ENCODE measurements around the gene GOLGB1. TPM values are rescaled to one million over a fixed set of nuclear protein-coding genes. Genes with fewer than 3 reads are reported as not detected.

The GOLGB1 gene
- total and polyA plus RNA-seq, 2 donors from 2014 or later = 26.8 to 79.7 TPM

DNA sequence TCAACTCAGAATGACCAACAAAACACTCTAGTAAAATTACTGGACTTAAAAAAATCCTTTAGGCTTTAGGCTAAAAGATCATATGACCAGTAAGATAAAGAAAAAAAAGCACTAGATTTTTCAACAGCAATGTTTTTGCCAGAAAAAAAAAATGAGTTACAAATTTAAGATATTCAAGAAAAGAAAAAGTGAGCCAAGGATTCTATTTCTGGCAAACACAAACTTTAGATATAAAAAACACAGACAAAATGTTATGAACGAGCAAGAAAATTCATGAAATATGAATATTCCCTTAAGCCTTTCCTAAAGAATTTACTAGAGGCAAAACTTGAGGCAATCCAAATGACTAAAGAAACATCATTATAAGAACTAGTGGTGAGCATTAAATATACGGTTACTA, 8.6 kb downstream of the GOLGB1 start:
- Histone ChIP-seq H3K4me3 (ENCODE audit: low read length in 3 of 3) (no peak overlapping the region), H3K9ac (ENCODE audit: low read length in 3 of 3) (no peak overlapping the region), H3K27ac (ENCODE audit: low read depth in 2 of 2, low read length in 2 of 2) (no peak overlapping the region), H3K9me3 (ENCODE audit: control insufficient read depth in 2 of 3, insufficient read depth in 1 of 3, low read length in 3 of 3) (peaks cover 0 to 2% (median 0%) of the 10 kb centered on the region in 3 donors), H3K36me3 (ENCODE audit: control insufficient read depth in 2 of 3, insufficient read depth in 3 of 3, low read length in 3 of 3) (peaks cover 0 to 4% (median 0%) of the 10 kb centered on the region in 3 donors), H3K27me3 (ENCODE audit: control insufficient read depth, insufficient read depth, low read length) (no peaks in the 10 kb centered on the region), H3K4me1 (ENCODE audit: control insufficient read depth in 2 of 3, insufficient read depth in 2 of 3, low read depth in 1 of 3, low read length in 3 of 3) (no peaks in the 10 kb centered on the region)
- intact Hi-C loops (cut with DNase I) = no loop called here
- TF ChIP-seq, protein P1, sequence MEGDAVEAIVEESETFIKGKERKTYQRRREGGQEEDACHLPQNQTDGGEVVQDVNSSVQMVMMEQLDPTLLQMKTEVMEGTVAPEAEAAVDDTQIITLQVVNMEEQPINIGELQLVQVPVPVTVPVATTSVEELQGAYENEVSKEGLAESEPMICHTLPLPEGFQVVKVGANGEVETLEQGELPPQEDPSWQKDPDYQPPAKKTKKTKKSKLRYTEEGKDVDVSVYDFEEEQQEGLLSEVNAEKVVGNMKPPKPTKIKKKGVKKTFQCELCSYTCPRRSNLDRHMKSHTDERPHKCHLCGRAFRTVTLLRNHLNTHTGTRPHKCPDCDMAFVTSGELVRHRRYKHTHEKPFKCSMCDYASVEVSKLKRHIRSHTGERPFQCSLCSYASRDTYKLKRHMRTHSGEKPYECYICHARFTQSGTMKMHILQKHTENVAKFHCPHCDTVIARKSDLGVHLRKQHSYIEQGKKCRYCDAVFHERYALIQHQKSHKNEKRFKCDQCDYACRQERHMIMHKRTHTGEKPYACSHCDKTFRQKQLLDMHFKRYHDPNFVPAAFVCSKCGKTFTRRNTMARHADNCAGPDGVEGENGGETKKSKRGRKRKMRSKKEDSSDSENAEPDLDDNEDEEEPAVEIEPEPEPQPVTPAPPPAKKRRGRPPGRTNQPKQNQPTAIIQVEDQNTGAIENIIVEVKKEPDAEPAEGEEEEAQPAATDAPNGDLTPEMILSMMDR (IDR thresholded peaks at IDR 0.05; ENCODE audit: borderline replicate concordance, extremely low read depth, insufficient read depth) = no peak
- no peak for DNase-seq
- FAIRE-seq = no peak

- Histone ChIP-seq H3K9me3 (ENCODE audit: control insufficient read depth in 2 of 3, insufficient read depth in 1 of 3, low read length in 3 of 3) (peaks cover 0 to 2% (median 0%) of the 10 kb centered on the region in 3 donors), H3K9ac (ENCODE audit: low read length in 3 of 3) (no peak overlapping the region), H3K36me3 (ENCODE audit: control insufficient read depth in 2 of 3, insufficient read depth in 3 of 3, low read length in 3 of 3) (peaks cover 0 to 4% (median 0%) of the 10 kb centered on the region in 3 donors), H3K4me1 (ENCODE audit: control insufficient read depth in 2 of 3, insufficient read depth in 2 of 3, low read depth in 1 of 3, low read length in 3 of 3) (no peaks in the 10 kb centered on the region), H3K4me3 (ENCODE audit: low read length in 3 of 3) (no peak overlapping the region), H3K27ac (ENCODE audit: low read depth in 2 of 2, low read length in 2 of 2) (no peak overlapping the region), H3K27me3 (ENCODE audit: control insufficient read depth, insufficient read depth, low read length) (no peaks in the 10 kb centered on the region)
- TF ChIP-seq, protein P1 (IDR thresholded peaks at IDR 0.05; ENCODE audit: borderline replicate concordance, extremely low read depth, insufficient read depth) = no peak
- no peak for DNase-seq
- no peak for FAIRE-seq
- intact Hi-C loops (cut with DNase I) = no loop called here
These were observed 9.6 kb downstream of the GOLGB1 start for GRCh38 chr3:121739902-121740301.

- Histone ChIP-seq H3K27me3 (ENCODE audit: control insufficient read depth, insufficient read depth, low read length) (no peaks in the 10 kb centered on the region), H3K9ac (ENCODE audit: low read length in 3 of 3) (no peak overlapping the region), H3K27ac (ENCODE audit: low read depth in 2 of 2, low read length in 2 of 2) (no peak overlapping the region), H3K4me1 (ENCODE audit: control insufficient read depth in 2 of 3, insufficient read depth in 2 of 3, low read depth in 1 of 3, low read length in 3 of 3) (no peaks in the 10 kb centered on the region), H3K9me3 (ENCODE audit: control insufficient read depth in 2 of 3, insufficient read depth in 1 of 3, low read length in 3 of 3) (no peaks in the 10 kb centered on the region), H3K36me3 (ENCODE audit: control insufficient read depth in 2 of 3, insufficient read depth in 3 of 3, low read length in 3 of 3) (peaks cover 0 to 4% (median 0%) of the 10 kb centered on the region in 3 donors), H3K4me3 (ENCODE audit: low read length in 3 of 3) (no peak overlapping the region)
- TF ChIP-seq, protein P1 (IDR thresholded peaks at IDR 0.05; ENCODE audit: borderline replicate concordance, extremely low read depth, insufficient read depth) = no peak
- intact Hi-C loops (cut with DNase I) = no loop called here
- FAIRE-seq (no peak), DNase-seq (no peak)
These were observed 11.9 kb downstream of the GOLGB1 start for GRCh38 chr3:121737644-121738043.

GRCh38 chr3:121736112-121736511, 13.4 kb downstream of the GOLGB1 start:
- DNase-seq (no peak), FAIRE-seq (no peak)
- H3K27ac ChIP-seq (ENCODE audit: low read depth in 2 of 2, low read length in 2 of 2) = no peak overlapping the region
- no peak overlapping the region for H3K9ac ChIP-seq (ENCODE audit: low read length in 3 of 3)
- H3K9me3 ChIP-seq (ENCODE audit: control insufficient read depth in 2 of 3, insufficient read depth in 1 of 3, low read length in 3 of 3) = no peaks in the 10 kb centered on the region
- peaks cover 0 to 4% (median 0%) of the 10 kb centered on the region in 3 donors for H3K36me3 ChIP-seq (ENCODE audit: control insufficient read depth in 2 of 3, insufficient read depth in 3 of 3, low read length in 3 of 3)
- TF ChIP-seq, protein P1 (IDR thresholded peaks at IDR 0.05; ENCODE audit: borderline replicate concordance, extremely low read depth, insufficient read depth) = no peak
- H3K27me3 ChIP-seq (ENCODE audit: control insufficient read depth, insufficient read depth, low read length) = no peaks in the 10 kb centered on the region
- no peak overlapping the region for H3K4me3 ChIP-seq (ENCODE audit: low read length in 3 of 3)
- intact Hi-C loops (cut with DNase I) = no loop called here
- H3K4me1 ChIP-seq (ENCODE audit: control insufficient read depth in 2 of 3, insufficient read depth in 2 of 3, low read depth in 1 of 3, low read length in 3 of 3) = no peaks in the 10 kb centered on the region

Data from kidney (tissue), 14 donors.